HepG2 (cell line): Measurements from ENCODE around the gene ADGRF1. TPM values are rescaled to one million over a fixed set of nuclear protein-coding genes. Genes with fewer than 3 reads are reported as not detected.

Experiments
- ARNTL ChIP-seq: sonication (generic); formaldehyde crosslinking; IDR thresholded peaks from 2 replicates; pipeline ENCODE4 v1.4.0; 2020; ENCODE audit warnings: mild to moderate bottlenecking, missing genetic modification reagents
- CHD2 ChIP-seq: IDR thresholded peaks from 2 replicates; pipeline ENCODE4 v1.6.1; 2011; ENCODE audit warnings: low read depth, low read length, improper control_type of control experiment
- E2F1 ChIP-seq: sonication (generic); formaldehyde crosslinking; IDR thresholded peaks from 2 replicates; pipeline ENCODE4 v1.5.0; 2020; ENCODE audit warnings: missing genetic modification reagents
- EED ChIP-seq: sonication (generic); formaldehyde crosslinking; IDR thresholded peaks from 2 replicates; pipeline ENCODE4 v1.5.0; 2020; ENCODE audit warnings: mild to moderate bottlenecking, missing genetic modification reagents
- KDM6A ChIP-seq: IDR thresholded peaks from 2 replicates; pipeline ENCODE4 v1.6.1; 2016; ENCODE audit warnings: low read depth
- KLF13 ChIP-seq: sonication (generic); formaldehyde crosslinking; IDR thresholded peaks from 2 replicates; pipeline ENCODE4 v1.4.0; 2020; ENCODE audit warnings: mild to moderate bottlenecking, missing genetic modification reagents
- RCOR2 ChIP-seq: IDR thresholded peaks from 2 replicates; pipeline ENCODE4 v1.6.1; 2016; ENCODE audit warnings: missing biosample characterization, missing genetic modification reagents
- SALL2 ChIP-seq: sonication (generic); formaldehyde crosslinking; IDR thresholded peaks from 2 replicates; pipeline ENCODE4 v1.8.1; 2023; ENCODE audit warnings: mild to moderate bottlenecking, missing genetic modification reagents, inconsistent platforms
- THAP9 ChIP-seq: sonication (generic); formaldehyde crosslinking; IDR thresholded peaks from 2 replicates; pipeline ENCODE4; 2020; ENCODE audit warnings: missing genetic modification reagents, mild to moderate bottlenecking, borderline replicate concordance
- TRIM24 ChIP-seq: sonication (generic); formaldehyde crosslinking; IDR thresholded peaks from 2 replicates; pipeline ENCODE4 v1.8.0; 2022; ENCODE audit warnings: mild to moderate bottlenecking, missing genetic modification reagents
- ZNF451 ChIP-seq: sonication (generic); formaldehyde crosslinking; IDR thresholded peaks from 2 replicates; pipeline ENCODE4 v1.5.0; 2020; ENCODE audit warnings: mild to moderate bottlenecking, missing genetic modification reagents
- ZNF616 ChIP-seq: sonication (generic); formaldehyde crosslinking; IDR thresholded peaks from 2 replicates; pipeline ENCODE4 v1.5.0; 2020; ENCODE audit warnings: low read depth, mild to moderate bottlenecking, missing genetic modification reagents
- ZNF770 ChIP-seq: sonication (generic); formaldehyde crosslinking; IDR thresholded peaks from 2 replicates; pipeline ENCODE4 v1.5.0; 2020; ENCODE audit warnings: mild to moderate bottlenecking, missing genetic modification reagents
- polyA plus RNA-seq, 8 experiments: library from polyadenylated mRNA; depleted of rRNA in 3 of 8; stranded (reverse) in 7 of 8; unstranded in 1 of 8; fragments of >200 nt; fragmentation: Illumina TruSeq in 4 of 8; extraction: Trizol in 4 of 8; gene quantifications; 2 replicates each; pipeline versions ENCODE4 v1.2.1 to v1.2.3, GENCODE V29; 2011 to 2016; ENCODE audit warnings: low read depth in 4 of 8, missing spikeins in 1 of 8, mixed read lengths in 1 of 8; ENCODE audit not compliant: insufficient read depth in 1 of 8
- total RNA-seq, 5 experiments: library from RNA; depleted of rRNA; stranded (reverse); fragments of >200 nt; fragmentation: Illumina TruSeq; extraction: Trizol; gene quantifications; 2 replicates each; pipeline ENCODE4 v1.2.3, GENCODE V29; 2016; ENCODE audit warnings: low read depth in 1 of 5
- TF ChIP-seq, protein P1 (sequence below): sonication (generic); formaldehyde crosslinking; conservative IDR thresholded peaks from 2 replicates; pipeline ENCODE4 v1.4.0; 2020; ENCODE audit warnings: missing genetic modification reagents
- TF ChIP-seq, protein P2 (sequence below): sonication (generic); formaldehyde crosslinking; IDR thresholded peaks from 2 replicates; pipeline ENCODE4 v1.4.0; 2020; ENCODE audit warnings: mild to moderate bottlenecking, missing genetic modification reagents

The ADGRF1 gene
- total and polyA plus RNA-seq, 2 of the 13 experiments (the other 11 are each of a cell fraction or from before 2014, with no cell fraction given) = not detected

DNA sequence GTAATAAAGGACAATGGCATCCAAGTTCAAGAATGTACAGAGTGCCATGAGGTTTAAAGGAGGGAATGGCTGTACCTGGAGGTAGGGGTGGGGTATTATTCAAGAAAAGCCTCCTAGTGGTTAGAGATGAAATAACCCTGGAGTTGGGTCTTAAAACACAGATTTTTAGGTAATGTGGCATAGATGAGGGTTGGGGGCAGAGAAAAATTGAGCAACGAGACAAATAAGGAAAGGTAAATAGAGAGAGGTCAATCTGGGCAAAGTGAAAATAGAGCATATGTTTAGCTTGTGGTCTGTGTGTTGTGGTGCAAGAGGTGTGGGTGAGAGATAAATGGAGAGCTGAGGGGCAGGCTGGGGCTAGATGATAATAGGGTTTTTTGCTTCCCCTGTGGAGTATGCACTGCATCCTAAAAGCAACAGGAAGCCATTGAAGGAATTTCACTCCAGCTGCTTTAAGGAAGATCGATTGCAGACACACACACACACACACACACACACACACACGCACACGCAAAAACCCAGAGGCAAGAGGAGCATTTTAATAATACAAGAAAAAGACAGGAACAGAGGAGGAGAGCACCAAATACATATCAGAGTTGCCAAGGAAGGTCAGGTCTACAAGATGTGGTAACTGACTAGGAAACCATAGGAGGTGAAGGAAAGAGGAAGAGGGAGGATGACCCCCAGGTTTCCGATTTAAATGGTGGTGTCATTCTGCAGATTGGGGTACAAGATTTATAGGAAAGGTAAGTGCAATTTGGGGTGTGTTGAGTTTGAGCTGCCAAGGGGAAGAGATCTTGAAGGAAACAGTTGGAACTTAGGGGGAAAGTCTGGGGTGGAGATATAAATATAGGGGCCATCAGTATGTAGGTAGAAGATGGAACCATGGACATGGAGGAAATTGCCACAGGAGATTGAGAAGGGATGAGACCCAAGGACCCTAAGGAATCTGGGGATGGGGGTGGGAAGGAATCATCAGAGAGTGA, 31.3 kb upstream of the ADGRF1 start (continued):
- no peak; the same call in 1 of the 2 replicates for TF ChIP-seq ZNF616 (CRISPR knock-in tag)
- TF ChIP-seq, protein P1, sequence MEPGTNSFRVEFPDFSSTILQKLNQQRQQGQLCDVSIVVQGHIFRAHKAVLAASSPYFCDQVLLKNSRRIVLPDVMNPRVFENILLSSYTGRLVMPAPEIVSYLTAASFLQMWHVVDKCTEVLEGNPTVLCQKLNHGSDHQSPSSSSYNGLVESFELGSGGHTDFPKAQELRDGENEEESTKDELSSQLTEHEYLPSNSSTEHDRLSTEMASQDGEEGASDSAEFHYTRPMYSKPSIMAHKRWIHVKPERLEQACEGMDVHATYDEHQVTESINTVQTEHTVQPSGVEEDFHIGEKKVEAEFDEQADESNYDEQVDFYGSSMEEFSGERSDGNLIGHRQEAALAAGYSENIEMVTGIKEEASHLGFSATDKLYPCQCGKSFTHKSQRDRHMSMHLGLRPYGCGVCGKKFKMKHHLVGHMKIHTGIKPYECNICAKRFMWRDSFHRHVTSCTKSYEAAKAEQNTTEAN (CRISPR knock-in tag) = peak; percentile 96
- no peak for TF ChIP-seq EED (CRISPR knock-in tag)
- 0 out of 2 replicates have a peak, but pooled peaks have one; percentile 25 for TF ChIP-seq ZNF770 (CRISPR knock-in tag)
- peak; percentile 98 for TF ChIP-seq RCOR2 (CRISPR knock-in tag)
- TF ChIP-seq ARNTL = peak; percentile 96
- TF ChIP-seq E2F1 (CRISPR knock-in tag) = peak; percentile 54; the same call in 1 of the 2 replicates
- TF ChIP-seq THAP9 (CRISPR knock-in tag) = no peak
- TF ChIP-seq, protein P2, sequence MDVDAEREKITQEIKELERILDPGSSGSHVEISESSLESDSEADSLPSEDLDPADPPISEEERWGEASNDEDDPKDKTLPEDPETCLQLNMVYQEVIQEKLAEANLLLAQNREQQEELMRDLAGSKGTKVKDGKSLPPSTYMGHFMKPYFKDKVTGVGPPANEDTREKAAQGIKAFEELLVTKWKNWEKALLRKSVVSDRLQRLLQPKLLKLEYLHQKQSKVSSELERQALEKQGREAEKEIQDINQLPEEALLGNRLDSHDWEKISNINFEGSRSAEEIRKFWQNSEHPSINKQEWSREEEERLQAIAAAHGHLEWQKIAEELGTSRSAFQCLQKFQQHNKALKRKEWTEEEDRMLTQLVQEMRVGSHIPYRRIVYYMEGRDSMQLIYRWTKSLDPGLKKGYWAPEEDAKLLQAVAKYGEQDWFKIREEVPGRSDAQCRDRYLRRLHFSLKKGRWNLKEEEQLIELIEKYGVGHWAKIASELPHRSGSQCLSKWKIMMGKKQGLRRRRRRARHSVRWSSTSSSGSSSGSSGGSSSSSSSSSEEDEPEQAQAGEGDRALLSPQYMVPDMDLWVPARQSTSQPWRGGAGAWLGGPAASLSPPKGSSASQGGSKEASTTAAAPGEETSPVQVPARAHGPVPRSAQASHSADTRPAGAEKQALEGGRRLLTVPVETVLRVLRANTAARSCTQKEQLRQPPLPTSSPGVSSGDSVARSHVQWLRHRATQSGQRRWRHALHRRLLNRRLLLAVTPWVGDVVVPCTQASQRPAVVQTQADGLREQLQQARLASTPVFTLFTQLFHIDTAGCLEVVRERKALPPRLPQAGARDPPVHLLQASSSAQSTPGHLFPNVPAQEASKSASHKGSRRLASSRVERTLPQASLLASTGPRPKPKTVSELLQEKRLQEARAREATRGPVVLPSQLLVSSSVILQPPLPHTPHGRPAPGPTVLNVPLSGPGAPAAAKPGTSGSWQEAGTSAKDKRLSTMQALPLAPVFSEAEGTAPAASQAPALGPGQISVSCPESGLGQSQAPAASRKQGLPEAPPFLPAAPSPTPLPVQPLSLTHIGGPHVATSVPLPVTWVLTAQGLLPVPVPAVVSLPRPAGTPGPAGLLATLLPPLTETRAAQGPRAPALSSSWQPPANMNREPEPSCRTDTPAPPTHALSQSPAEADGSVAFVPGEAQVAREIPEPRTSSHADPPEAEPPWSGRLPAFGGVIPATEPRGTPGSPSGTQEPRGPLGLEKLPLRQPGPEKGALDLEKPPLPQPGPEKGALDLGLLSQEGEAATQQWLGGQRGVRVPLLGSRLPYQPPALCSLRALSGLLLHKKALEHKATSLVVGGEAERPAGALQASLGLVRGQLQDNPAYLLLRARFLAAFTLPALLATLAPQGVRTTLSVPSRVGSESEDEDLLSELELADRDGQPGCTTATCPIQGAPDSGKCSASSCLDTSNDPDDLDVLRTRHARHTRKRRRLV (CRISPR knock-in tag) = peak; percentile 96
- no peak for TF ChIP-seq CHD2
- TF ChIP-seq TRIM24 (CRISPR knock-in tag) = peak; percentile 97
- peak; percentile 91 for TF ChIP-seq KDM6A (CRISPR knock-in tag)
- TF ChIP-seq ZNF451 (CRISPR knock-in tag) = 0 out of 2 replicates have a peak, but pooled peaks have one; percentile 48
- no peak for TF ChIP-seq KLF13 (CRISPR knock-in tag)
- TF ChIP-seq SALL2 (CRISPR knock-in tag) = peak; percentile 59; the same call in 1 of the 2 replicates
